Measurements from ENCODE around the gene PTPN23. TPM values are rescaled to one million over a fixed set of nuclear protein-coding genes. Genes with fewer than 3 reads are reported as not detected.

PTPN23 gene
- total and polyA plus RNA-seq, 2 of the 13 experiments (the other 11 are each of a cell fraction or from before 2014, with no cell fraction given) = 2.3 to 3.7 TPM

- TF ChIP-seq SOX6 (IDR thresholded peaks at IDR 0.05) (no peak), SOX6 (CRISPR knock-in tag; IDR thresholded peaks at IDR 0.05) (no peak), CENPBD1 (CRISPR knock-in tag; IDR thresholded peaks at IDR 0.05; ENCODE audit: borderline replicate concordance, low read depth) (no peak), RBM39 (IDR thresholded peaks at IDR 0.05; ENCODE audit: low read depth, low read length, poor library complexity, severe bottlenecking) (no peak), PHF21A (CRISPR knock-in tag; IDR thresholded peaks at IDR 0.05) (no peak)
Measured at GRCh38 chr3:47423548-47424145, 42.8 kb downstream of the PTPN23 start (continued).

GRCh38 chr3:47424434-47425382, 43.9 kb downstream of the PTPN23 start:
- FAIRE-seq = peak; percentile 90
- H3K27ac ChIP-seq (ENCODE audit: extremely low read length, insufficient read depth, low read length) = peak overlapping the region; percentile 70
- peak; percentile 78 for ATAC-seq
- 7% methylated on average over 12 of the region's 15 CpGs for WGBS (ENCODE audit: low lambda C conversion rate)
- H3K79me2 ChIP-seq (ENCODE audit: insufficient read depth, low read length) = peaks cover 5% of the 10 kb centered on the region
- BruUV-seq (replicated peaks) = no TSS peak
- ChIA-PET POLR2A (interaction anchor here (1.2 to 3.5 kb wide), 4 partner anchors 18 to 53 kb away, joined by 3 to 34 read pairs (median 12); partner anchors contain the start of genes PTPN23 and SCAP), CTCF (ENCODE audit: low intra/inter-chr PET ratio, low total read pairs) (no interaction called here)
- in situ Hi-C loops (cut with HindIII; ENCODE audit: extremely low pct_ligation_motif_present, low pct_unique_long_range_greater_than_20kb) (loop anchor here (5.0 to 10.0 kb wide), 3 partner anchors 53 to 360 kb away; partner anchors contain the start of genes ELP6, SCAP and SMARCC1), intact Hi-C loops (cut with micrococcal nuclease; ENCODE audit: unreplicated experiment) (no loop called here)
- peaks cover 4% of the 10 kb centered on the region; the same call in 1 of the 2 replicates for H4K20me1 ChIP-seq (ENCODE audit: insufficient read depth, low read length)
- peaks cover 52% of the 10 kb centered on the region for H3K4me1 ChIP-seq (ENCODE audit: insufficient read depth, low read length)
- DNase-seq (ENCODE audit: low spot score) = peak; percentile 89
- no peaks in the 10 kb centered on the region for H3K9me3 ChIP-seq (ENCODE audit: low read length)
- no peaks in the 10 kb centered on the region for H3K27me3 ChIP-seq (ENCODE audit: control insufficient read depth in 1 of 2, insufficient read depth in 2 of 2, low read length in 2 of 2)
- H3K4me3 ChIP-seq (replicated peaks in 1 of 3; ENCODE audit: insufficient read depth in 1 of 3, low read depth in 2 of 3, low read length in 3 of 3) = peak overlapping the region in 1 of 3 experiments; percentile 20; a peak in 1 of 6 replicates
- H2AFZ ChIP-seq (ENCODE audit: low read length) = no peak overlapping the region
- H3K4me2 ChIP-seq (ENCODE audit: low read depth, low read length) = peak overlapping the region; percentile 60
- peak overlapping the region; percentile 28 for H3K9ac ChIP-seq (ENCODE audit: insufficient read depth, low read depth, low read length)
- peaks cover 21 to 31% of the 10 kb centered on the region in 2 experiments for H3K36me3 ChIP-seq (replicated peaks in 1 of 2; ENCODE audit: control insufficient read depth in 1 of 2, insufficient read depth in 2 of 2, low read length in 2 of 2)
- TF ChIP-seq CBFB (CRISPR knock-in tag; IDR thresholded peaks at IDR 0.05) (0 out of 2 replicates have a peak, but pooled peaks have one; percentile 25), ATF3 (CRISPR knock-in tag; IDR thresholded peaks at IDR 0.05) (peak; percentile 12; the same call in 1 of the 2 replicates), NFKB2 (CRISPR knock-in tag; IDR thresholded peaks at IDR 0.05; ENCODE audit: borderline replicate concordance) (no peak), MXD3 (CRISPR knock-in tag; IDR thresholded peaks at IDR 0.05) (no peak), TBX2 (CRISPR knock-in tag; IDR thresholded peaks at IDR 0.05; ENCODE audit: borderline replicate concordance) (peak; percentile 83), ZFX (CRISPR knock-in tag; IDR thresholded peaks at IDR 0.05; ENCODE audit: low read depth) (peak; percentile 69; the same call in 1 of the 2 replicates), MED1 (CRISPR knock-in tag; IDR thresholded peaks at IDR 0.05) (peak; percentile 48), ZNF362 (CRISPR knock-in tag; IDR thresholded peaks at IDR 0.05; ENCODE audit: borderline replicate concordance) (peak; percentile 56; the same call in 1 of the 2 replicates), GTF3A (CRISPR knock-in tag; conservative IDR thresholded peaks at IDR 0.05) (no peak), HOXD1 (CRISPR knock-in tag; IDR thresholded peaks at IDR 0.05) (peak; percentile 87; the same call in 1 of the 2 replicates), PHB2 (IDR thresholded peaks at IDR 0.05; ENCODE audit: partially characterized antibody) (no peak), SAP130 (CRISPR knock-in tag; IDR thresholded peaks at IDR 0.05; ENCODE audit: low read depth) (peak; percentile 75), ZNF773 (CRISPR knock-in tag; IDR thresholded peaks at IDR 0.05; ENCODE audit: borderline replicate concordance) (no peak)

All from HepG2 (cell line).